ENCODE data around the gene NPPA.
A peak's percentile ranks its signal among the peaks of the same experiment; 100 is the strongest.
"Not testable (repeated sequence)": the region's sequence is repeated elsewhere in the genome, so short reads cannot be mapped to it uniquely, and the experiment has no call there.

Gene NPPA

DNA sequence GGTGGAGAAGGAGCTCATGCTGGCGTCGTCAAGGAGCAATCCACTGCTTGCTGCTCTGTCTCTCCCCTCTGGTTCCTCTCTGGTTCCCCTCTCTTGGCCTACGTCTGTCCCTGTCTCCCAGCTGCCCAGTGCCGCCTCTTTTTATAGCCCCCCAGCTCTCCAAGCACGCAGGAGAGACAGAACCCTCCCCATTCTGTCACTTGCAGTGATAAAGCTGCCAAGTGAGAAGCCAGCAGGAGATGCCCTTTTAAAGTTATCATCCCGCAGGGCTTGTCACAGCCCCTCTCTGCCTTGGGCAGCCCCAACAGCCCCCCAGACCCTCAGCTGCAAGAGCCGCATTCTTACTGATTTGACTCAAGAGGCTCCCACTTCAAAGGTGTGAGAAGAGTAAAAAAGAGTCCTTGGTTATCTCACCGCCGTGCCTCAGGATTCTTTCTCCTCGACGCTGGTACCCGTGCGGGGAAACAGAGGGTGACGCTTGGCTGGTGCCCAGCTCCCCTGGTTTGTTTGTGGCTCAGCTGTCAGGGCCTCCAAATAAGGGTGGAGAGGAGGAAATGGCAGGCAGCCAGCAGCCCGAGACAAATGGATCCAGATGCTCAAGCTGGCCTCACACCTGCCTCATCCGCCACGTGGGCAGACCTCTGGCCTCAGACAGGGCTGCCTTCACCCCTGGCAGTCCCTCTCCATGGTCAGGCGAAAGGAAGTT is at the start of gene NPPA:
NPPA (minus strand) TSS at position 117 of the 706 bp plus-strand sequence; CDS start at position 18, 99 bp downstream.
- no peak for DNase-seq

DNA sequence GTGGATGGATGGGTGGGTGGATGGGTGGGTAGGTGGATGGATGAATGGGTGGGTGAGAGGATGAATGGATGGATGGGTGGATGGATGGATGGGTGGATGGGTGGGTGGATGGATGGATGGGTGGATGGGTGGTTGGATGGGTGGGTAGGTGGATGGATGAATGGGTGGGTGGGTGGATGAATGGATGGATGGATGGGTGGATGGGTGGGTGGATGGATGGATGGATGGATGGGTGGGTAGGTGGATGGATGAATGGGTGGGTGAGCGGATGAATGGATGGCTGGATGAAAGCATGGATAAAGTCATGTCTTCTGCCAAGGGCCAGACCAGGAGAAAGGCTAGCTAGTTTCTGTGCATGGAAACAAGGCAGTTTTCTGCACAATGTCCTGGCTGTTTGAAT is 46.9 kb upstream of the NPPA start:
- DNase-seq, result not testable (repeated sequence)

DNA sequence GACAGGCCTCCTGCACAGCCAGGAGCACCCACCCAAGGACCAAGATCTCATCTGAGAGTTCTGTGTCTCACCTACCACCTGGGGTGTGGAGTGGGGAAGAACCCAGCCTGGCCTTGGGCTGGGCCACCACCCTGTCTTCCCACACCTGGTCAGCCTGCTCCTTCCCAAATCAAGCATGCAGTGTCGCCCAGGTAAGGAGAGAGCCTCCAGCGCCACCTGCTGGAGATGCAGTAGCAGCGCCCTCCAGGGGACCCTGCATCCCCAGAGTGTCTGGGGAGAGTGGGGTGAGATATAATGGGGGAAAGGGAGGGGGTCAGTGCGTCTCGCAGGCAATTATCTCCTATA is 46.3 kb upstream of the NPPA start:
- DNase-seq, result peak; percentile 68 to 72

DNA sequence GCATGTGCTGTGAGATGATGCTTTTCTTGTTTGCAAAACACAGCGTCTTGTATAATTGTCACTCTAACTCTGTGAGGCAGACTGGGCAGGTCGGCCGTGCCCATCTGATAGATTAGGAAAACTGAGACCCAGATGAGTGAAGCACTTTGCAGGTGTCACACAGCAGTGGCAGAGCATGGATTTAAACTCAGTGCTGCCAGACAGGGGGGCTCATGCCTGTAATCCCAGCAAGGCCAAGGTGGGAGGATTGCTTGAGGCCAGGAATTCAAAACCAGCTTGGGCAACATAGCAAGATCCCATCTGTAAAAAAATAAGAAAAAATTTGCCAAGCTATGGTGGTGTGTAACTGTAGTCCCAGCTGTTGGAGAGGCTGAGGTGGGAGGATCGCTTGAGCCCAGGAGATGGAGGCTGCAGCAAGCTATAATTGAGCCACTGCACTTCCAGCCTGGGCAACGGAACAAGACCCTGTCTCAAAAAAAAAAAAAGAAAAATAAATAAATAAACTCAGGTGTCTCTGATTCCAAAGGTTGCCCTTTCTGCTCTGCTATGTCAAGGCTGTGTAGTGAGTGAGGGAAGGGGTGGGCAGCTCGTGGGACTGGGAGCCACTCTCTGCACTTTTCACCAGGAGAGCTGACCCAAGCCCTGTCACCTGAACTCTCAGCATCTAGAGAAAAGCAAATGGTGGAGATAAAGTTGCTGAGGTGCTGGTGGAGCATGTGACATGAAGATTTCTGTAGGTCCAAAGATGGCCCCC is 44.0 kb upstream of the NPPA start:
- DNase-seq, result no peak

DNA sequence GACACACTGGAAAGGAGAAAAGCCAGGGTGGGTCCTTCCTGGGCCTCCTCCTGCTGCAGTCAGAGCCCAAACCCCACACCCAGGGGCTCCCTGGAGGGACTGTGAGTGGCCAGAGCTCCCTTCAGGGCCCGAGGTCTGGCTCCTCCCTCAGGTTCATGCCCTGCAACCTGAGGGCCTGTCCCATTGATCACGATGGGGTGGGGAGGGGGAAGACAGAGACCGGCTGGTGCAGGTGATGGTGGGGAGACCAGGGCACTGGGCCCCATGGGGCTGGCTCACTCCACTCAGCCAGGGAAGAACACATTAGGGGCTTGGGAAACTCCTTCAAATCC is 41.3 kb upstream of the NPPA start:
- DNase-seq, result no peak

DNA sequence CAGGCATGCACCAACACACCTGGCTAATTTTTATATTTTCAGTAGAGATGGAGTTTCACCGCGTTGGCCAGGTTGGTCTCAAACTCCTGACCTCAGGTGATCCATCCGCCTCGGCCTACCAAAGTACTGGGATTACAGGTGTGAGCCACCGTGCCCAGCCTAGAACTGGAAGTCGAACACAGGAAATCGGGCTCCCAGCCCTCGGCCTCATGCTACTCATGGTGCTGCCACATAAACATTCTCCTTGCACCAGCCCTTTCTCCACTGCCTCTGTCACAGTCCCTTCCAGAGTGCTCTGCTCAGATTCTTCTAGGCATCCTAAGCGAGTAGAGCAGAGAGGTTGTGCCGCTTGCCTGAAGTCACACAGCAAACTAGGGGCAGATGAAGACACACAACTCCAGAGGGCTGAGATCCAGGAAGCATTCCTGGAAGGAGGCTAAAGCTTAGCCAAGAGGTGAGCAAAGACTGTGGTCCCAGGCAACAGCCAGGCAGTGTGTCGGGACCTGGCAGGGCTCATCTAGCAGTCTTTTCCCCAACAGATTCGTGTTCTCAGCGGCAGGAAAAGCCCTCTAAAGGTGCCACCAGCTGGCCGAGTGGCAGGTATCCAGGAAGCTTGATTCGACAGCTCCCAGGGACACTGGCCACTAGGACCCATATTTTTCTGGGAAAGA is 40.8 kb upstream of the NPPA start:
- DNase-seq, result no peak

DNA sequence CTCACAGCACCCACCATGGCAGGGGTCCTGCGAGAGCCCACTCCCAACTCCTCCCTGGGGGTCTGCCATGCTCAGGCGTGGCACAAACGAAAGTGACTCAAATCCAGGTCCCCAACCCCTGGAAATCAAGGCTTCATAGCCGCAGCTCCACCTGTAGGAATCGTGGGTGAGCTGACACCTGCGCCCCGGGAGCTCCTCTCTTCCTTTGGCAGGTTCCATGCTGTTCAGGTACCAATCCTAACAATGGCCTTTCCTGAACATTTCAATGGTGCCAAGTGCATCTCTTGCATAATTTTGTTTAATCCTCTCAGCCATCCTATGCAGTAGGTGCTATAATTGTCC is 40.1 kb upstream of the NPPA start:
- no peak for DNase-seq

DNA sequence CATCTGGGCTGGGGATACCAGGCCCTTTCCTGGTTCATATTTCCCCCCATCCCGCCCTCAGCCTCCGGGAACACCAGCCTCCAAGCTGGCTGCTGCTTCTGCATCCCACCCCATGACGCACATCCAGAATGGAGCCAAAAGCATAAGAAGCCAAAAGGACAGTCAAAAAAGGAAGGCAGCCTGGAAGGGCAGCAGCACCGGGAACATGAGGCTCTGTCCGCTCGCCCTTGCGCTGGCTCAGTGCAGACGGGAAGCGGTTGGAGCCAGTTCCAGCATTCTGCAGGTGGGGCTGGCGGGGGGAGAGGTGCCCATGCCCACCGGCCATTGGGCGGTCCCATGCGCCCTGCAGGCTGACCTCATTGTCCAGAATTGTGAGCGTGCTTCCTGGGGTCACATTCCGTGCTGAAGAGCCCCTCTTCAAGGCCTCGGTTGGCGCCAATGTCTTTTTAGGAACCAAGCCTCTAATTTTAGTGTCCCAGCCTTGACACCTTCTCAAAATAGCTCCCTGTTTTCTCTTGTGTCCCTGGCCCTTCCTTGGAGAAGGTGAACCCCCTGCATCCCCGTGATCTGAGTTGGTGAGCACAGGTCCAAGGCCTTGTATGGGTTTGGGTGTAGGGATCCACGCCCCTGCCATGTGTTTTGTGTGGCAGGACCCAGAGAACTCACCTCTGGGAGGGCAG is 39.5 kb upstream of the NPPA start:
- no peak for DNase-seq

DNA sequence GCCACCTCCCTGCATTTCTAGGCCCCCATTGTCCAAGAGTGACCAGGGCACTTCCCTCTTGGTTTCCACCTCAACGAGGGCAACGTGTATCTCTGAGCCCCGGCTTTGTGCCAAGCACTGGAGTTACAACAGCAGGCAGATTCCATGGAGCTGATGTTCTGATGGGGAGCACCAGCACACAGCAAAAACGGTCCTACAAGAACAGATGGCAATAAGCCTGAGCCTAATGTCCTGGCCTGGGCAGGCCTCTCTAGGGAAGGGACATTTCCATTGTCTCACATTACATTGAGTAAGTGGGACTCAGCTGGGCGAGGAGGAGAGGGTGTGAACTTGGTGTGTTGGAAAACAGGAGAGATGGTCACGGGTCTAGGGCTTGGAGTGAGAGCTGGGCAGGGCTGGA is 38.3 kb upstream of the NPPA start:
- no peak for DNase-seq

DNA sequence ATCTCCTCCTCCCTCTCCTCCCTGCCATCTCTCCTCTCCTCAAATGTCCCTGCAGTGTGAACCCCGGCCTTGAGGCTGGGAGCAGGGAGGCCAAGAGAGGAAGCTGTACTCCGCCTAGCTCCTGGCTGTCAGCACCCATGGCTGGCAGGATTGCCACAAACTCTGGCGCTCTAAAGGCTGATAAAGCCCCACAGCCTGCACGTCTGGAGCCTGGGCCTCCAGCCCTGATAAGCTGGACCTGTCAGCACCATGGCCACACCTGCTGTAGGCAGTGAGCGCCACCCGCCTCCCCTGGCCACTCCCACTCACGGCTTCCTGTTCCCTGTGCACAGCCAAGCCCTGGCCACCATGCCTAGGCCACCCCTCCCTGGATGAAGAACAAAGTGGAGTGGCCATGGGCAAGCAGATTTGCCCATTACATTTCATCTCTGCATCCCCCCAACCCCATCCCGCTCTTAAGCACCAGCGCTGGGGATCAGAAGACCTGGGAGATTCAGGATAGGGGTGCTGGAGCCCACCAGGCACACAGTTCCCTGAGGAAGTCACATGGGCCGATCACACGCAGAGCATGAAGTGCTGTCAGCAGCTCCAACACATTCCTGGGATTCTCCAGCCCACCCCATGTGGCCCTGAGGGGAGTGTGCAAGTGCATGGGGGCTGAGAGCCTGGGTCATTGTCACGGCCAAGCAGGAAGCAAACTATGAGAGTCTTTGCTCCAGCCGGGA is 35.4 kb upstream of the NPPA start:
- no peak for DNase-seq

DNA sequence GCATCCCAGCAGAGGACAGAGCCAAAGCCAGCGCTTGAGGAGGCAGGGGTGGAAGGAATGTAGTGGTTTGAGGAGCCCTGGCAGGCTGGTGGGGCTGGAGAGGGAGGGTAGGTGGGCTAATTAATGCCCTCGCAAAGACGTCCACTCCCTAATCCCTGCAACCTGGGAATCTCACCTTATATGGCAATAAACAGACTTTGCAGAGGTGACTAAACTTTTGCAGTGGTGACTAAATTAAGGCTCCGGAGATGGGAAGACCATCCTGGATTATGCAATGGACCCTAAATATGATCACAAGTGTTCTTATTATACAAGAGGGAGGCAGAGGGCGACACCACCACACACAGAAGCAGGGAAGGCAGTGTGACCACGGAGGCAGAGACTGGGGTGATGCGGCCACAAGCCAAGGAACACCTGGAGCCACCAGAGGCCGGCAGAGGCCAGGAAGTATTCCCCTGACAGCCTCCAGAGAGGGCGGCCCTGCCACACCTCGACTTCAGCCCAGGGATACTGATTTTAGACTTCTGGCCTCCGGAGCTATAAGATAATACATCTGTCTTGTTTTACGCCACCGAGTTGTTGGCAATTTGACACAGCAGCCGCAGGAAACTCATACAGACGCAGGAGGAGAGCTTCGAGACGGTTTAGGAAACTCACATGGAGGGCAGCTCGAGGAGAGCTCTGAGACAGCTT is 34.3 kb upstream of the NPPA start:
- DNase-seq, result no peak

DNA sequence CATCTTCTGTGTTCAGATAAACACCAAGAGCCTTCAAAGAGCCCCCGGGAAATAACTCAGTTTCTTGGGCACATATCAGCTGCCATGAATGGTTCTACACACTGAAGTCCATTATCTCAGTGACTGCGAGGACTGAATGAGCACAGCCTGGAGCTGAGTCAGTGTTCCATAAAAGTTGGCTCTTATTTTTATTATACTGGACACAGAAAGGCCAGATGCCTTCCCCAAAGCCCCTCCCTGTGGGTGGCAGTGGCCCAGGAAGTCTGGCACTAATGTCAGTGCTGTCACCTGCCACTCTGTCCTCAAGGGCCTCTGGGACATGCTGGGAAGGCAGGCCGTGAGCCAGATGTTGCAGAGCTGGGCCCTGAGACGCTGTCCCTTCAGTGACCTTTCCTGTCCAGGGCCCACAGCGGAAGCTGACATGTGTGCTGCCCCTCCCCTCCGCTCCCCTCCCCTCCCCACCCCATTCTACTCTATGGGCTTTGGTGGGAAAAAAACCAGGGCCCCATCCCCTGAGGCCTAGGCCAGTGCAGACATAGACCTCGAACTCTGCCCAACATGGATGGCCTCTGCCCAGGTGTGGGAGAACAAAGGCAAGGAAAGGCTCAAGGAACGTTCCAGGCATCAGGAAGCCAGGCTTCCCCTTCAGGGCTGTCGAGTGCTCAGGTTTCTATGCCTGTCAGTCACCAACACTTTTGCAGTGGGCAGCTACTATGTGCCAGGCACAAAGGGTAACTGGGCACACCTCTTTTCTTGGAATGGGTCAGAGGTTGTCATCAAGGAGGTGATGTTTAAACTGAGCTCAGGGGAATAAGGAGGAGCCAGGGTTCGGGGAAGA is 33.5 kb upstream of the NPPA start:
- no peak for DNase-seq

DNA sequence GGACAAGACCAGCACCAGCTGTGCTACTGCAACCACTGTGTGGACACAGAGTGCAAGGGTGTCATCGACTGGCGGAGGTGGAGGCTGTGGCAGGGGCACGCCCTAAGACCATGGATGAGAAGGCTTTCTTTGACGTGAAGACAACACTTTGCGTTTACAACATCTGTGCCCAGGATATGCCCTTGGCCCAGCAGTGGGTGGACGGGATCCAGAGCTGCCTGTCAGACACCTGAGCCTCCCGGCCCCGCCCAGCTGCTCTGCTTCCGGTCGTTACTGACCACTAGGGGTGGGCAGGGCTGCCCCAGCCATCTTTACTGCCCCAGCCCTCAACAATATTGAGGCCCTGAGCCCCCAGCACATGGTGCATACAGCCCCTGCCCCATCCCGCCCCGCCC is 32.6 kb upstream of the NPPA start:
- DNase-seq, result no peak

DNA sequence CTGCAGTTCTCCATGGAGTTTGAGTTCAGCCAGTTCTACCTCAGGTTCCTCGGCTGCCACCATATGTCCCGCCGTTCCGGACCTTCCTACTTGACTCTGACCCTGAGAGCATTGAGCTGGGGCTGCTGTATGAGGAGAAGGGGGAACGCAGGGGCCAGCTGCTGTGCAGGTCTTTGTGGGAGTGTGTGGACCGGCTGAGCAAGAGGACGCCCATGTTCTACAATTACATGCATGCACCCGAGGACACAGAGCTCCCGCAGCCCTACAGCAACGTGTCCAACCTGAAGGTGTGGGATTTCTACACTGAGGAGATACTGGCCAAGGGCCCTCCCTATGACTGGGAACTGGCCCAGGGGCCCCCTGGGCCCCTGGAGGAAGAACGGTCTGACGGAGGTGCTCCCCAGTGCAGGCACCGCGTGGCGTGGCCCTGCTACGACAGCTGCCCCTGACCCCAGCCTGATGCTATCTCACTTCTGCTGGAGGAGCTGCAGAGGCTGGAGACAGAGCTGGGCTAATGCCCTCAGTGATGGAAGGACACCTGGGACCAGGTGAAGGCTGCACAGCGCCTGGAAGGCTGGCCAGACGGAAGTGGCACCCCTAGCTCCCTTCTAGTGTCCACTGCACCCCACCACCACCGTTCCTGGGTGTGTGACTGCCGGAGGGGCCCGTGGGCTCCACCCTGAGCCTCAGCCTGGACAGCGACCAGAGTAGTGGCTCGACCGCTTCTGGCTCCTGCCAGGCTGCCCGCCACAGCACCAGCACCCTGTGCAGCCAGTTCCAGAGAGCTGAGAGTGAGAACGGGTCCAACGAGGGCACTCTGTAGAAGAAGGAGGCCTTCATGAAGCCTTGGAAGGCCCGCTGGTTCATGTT is 32.0 kb upstream of the NPPA start:
- DNase-seq, result no peak

DNA sequence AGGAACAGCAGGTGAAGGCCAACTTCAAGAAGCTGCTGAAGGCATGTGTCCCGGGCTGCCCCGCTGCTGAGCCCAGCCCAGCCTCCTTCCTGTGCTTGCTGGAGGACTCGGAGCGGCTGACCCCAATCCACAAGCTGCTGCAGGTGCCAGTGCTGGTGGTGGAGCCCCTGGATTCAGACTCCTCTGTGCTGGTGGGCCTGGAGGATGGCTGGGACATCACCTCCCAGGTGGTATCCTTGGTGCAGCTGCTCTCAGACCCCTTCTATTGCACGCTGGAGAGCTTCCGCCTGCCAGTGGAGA is 31.3 kb upstream of the NPPA start:
- DNase-seq, result no peak

DNA sequence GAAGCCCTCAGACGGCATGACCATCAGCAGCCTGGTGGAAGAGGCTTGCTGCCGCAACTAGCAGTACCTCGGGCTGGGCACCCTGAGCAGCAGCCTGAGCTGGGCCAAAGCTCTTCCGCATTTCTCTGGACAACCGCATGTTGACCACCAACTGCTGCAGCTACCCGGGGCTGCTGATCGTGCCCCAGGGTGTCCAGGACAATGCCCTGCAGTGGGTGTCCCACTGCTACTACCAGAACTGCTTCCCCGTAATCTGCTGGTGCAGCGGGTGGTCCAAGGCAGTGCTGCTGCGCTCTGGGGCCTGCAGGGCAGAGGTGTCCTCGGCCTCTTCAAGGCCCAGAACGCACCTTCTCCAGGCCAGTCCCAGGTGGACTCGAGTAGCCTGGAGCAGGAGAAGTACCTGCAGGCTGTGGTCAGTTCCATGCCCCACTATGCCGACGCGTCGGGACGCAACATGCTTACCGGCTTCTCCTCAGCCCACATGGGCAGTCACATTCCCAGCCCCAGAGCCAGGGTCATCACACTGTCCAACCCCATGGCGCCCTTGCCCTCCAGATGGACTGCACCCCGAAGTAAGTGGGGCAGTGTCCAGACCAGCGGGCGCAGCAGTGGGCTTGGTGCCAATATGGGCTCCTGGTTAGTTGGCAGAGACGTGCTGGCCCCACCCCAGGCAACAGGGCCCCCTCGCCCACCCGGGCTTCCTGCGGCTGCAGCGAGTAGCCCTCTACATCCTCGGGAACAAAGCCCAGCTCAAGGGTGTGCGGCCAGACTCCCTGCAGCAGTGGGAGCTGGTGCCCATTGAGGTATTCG is 30.7 kb upstream of the NPPA start:
- no peak for DNase-seq

DNA sequence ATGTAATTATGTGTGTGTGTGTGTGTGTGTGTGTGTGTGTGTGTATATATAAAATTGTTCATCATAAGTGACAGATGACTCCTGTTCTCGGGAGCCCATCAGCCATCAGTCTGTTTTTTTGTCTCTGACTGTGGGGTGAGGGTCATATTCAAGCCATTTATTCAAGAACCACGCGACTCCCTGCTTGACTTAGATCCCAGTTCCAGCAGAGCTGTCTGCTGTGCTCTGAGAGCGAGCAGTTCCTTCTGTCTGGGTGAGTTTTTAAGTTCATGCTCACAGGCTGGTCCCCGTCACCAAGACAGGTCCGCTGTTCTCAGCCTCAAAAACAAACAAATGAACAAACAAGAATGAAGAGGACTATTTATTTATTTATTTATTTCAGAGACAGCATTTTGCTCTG is 29.5 kb upstream of the NPPA start:
- DNase-seq, result no peak

DNA sequence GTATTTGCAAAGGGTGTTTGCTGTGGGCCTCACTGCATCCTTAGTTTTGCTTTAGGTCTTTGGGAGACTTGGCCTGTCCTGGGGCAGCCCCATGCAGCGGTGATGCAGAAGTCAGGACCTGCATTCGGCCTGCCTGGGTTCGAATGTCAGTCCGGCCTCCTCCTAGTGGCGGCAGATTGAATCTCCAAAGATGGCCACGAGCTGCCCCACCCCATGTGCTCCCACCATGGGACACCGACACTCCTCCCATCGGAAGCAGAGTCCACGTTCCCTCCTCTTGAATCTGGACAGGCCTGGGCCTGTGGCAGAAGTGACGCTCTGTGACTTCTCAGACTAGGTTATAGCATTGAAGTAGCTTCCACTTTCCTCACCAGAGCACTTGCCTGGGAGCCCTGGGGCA is 27.5 kb upstream of the NPPA start:
- DNase-seq, result no peak

DNA sequence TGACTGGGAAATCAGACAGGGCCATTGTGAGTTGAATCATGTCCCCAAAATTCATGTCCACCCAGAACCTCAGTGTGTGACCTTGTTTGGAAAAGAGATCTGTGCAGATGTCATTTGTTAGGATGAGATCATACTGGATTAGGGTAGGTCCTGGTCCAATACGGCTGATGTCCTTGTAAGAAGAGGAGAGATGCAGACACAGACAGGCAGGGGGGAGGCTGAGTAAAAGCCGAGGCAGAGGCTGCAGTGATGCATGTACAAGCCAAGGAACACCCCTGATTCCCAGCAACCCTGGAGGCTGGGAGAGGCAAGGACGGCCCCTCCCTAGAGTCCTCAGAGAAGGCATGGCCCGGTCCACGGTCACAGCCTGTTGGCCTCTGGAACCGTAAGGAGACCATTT is 27.0 kb upstream of the NPPA start:
- no peak for DNase-seq

DNA sequence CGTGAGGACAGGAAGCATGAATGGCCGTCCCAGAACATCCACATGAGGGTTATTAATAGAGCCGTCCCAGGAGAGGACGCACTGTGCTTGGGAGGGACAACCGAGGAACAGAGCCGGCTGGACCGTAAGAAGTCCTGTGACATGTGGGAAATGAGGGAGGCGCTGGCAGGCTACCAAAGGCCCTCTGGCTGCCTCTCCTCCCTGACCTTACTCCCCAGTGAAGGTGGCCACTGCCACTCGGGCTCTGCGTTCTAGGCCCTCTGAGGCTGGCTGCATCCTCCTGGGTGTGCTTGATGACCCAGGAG is 26.6 kb upstream of the NPPA start:
- DNase-seq, result no peak

Data from CD4-positive, alpha-beta T cell treated with Interleukin-4 for 1 hour (primary cell).